Activated naive CD4-positive, alpha-beta T cell treated with anti-CD3 and anti-CD28 coated beads for 36 hours (primary cell): ENCODE measurements around the gene BRD9. TPM values are rescaled to one million over a fixed set of nuclear protein-coding genes. Genes with fewer than 3 reads are reported as not detected.
"Not testable (repeated sequence)": the region's sequence is repeated elsewhere in the genome, so short reads cannot be mapped to it uniquely, and the experiment has no call there.

Experiments
- CTCF ChIA-PET: fragments of 350-600 bp; sonication (Branson Sonifier 250); formaldehyde crosslinking; loops from one replicate; lab custom pipeline; 2021; ENCODE audit warnings: antibody characterized with exemption; lab: Charles Lee
- DNase-seq: peaks from one replicate; pipeline ENCODE4 v3.0.0-alpha.2; 2020
- H3K27ac Mint-ChIP-seq: one replicate; pipeline ENCODE4 v1.8.0; 2021; ENCODE audit warnings: mild to moderate bottlenecking, mixed read lengths
- H3K27me3 Mint-ChIP-seq: one replicate; pipeline ENCODE4 v1.8.0; 2021; ENCODE audit warnings: low read depth, mixed read lengths
- H3K36me3 Mint-ChIP-seq: one replicate; pipeline ENCODE4 v1.8.0; 2021; ENCODE audit warnings: low read depth, mixed read lengths
- H3K4me1 Mint-ChIP-seq: one replicate; pipeline ENCODE4 v1.8.0; 2021; ENCODE audit warnings: low read depth, mixed read lengths
- H3K4me3 Mint-ChIP-seq: one replicate; pipeline ENCODE4 v1.8.0; 2021; ENCODE audit warnings: mild to moderate bottlenecking, moderate library complexity, mixed read lengths
- H3K9me3 Mint-ChIP-seq: one replicate; pipeline ENCODE4 v1.8.0; 2021; ENCODE audit warnings: mixed read lengths
- intact Hi-C: fragments of 100-400 bp; cut with micrococcal nuclease; formaldehyde crosslinking; loops from one replicate; pipeline ENCODE4 v1.15.1; 2023
- total RNA-seq, 2 experiments: library from RNA; stranded (reverse); gene quantifications; one replicate each; pipeline ENCODE4 v1.2.3, GENCODE V29; 2021

Gene BRD9
- total RNA-seq, 2 experiments from 2014 or later: 42.4 to 45.4 TPM

GRCh38 chr5:849651-850301 lies 42.8 kb downstream of the BRD9 start:
- no peak overlapping the region for H3K4me3 Mint-ChIP-seq
- DNase-seq: no peak
- no peak overlapping the region for H3K27ac Mint-ChIP-seq
- no peaks in the 10 kb centered on the region for H3K27me3 Mint-ChIP-seq
- CTCF ChIA-PET: no interaction called here
- peaks cover 6% of the 10 kb centered on the region for H3K4me1 Mint-ChIP-seq
- H3K36me3 Mint-ChIP-seq: no peaks in the 10 kb centered on the region
- peaks cover 6% of the 10 kb centered on the region for H3K9me3 Mint-ChIP-seq
- intact Hi-C loops: no loop called here

GRCh38 chr5:848671-849111 lies 43.9 kb downstream of the BRD9 start:
- H3K9me3 Mint-ChIP-seq: peaks cover 6% of the 10 kb centered on the region
- CTCF ChIA-PET: no interaction called here
- H3K36me3 Mint-ChIP-seq: no peaks in the 10 kb centered on the region
- H3K27ac Mint-ChIP-seq: no peak overlapping the region
- H3K4me3 Mint-ChIP-seq: no peak overlapping the region
- peaks cover 6% of the 10 kb centered on the region for H3K4me1 Mint-ChIP-seq
- intact Hi-C loops: no loop called here
- no peak for DNase-seq
- H3K27me3 Mint-ChIP-seq: no peaks in the 10 kb centered on the region

- H3K9me3 Mint-ChIP-seq, H3K4me1 Mint-ChIP-seq, H3K36me3 Mint-ChIP-seq, DNase-seq, H3K27ac Mint-ChIP-seq, H3K27me3 Mint-ChIP-seq, H3K4me3 Mint-ChIP-seq, CTCF ChIA-PET: not testable (repeated sequence)
- intact Hi-C loops: loop anchor here (2.0 kb wide), 1 partner anchor 91 kb away; no protein-coding TSS in a partner anchor
Observed at GRCh38 chr5:847736-848135, 44.9 kb downstream of the BRD9 start.

- H3K27me3 Mint-ChIP-seq, H3K36me3 Mint-ChIP-seq, H3K4me3 Mint-ChIP-seq, DNase-seq, CTCF ChIA-PET, H3K9me3 Mint-ChIP-seq, H3K27ac Mint-ChIP-seq, H3K4me1 Mint-ChIP-seq: not testable (repeated sequence)
- intact Hi-C loops: loop anchor here (2.0 kb wide), 1 partner anchor 90 kb away; no protein-coding TSS in a partner anchor
Observed at GRCh38 chr5:847212-847611, 45.4 kb downstream of the BRD9 start.

- H3K27ac Mint-ChIP-seq: peak overlapping the region; percentile 20
- H3K9me3 Mint-ChIP-seq, CTCF ChIA-PET, H3K4me1 Mint-ChIP-seq, H3K27me3 Mint-ChIP-seq, H3K36me3 Mint-ChIP-seq, H3K4me3 Mint-ChIP-seq: not testable (repeated sequence)
- peak; percentile 78 for DNase-seq
- intact Hi-C loops: loop anchor here (2.0 kb wide), 1 partner anchor 90 kb away; no protein-coding TSS in a partner anchor
Observed at GRCh38 chr5:846602-847091, 46.0 kb downstream of the BRD9 start.

GRCh38 chr5:845676-846601 lies 46.7 kb downstream of the BRD9 start:
- H3K9me3 Mint-ChIP-seq, CTCF ChIA-PET, DNase-seq, H3K4me3 Mint-ChIP-seq, H3K4me1 Mint-ChIP-seq, H3K27me3 Mint-ChIP-seq, H3K36me3 Mint-ChIP-seq: not testable (repeated sequence)
- intact Hi-C loops: loop anchor here (2.0 kb wide), 1 partner anchor 89 kb away; no protein-coding TSS in a partner anchor
- peak overlapping the region; percentile 20 for H3K27ac Mint-ChIP-seq

- peak; percentile 2 for DNase-seq
- H3K4me1 Mint-ChIP-seq, H3K27ac Mint-ChIP-seq: not testable (repeated sequence)
Observed at GRCh38 chr5:845031-845675, 47.4 kb downstream of the BRD9 start.

GRCh38 chr5:844426-844825 lies 48.2 kb downstream of the BRD9 start:
- H3K4me1 Mint-ChIP-seq, H3K36me3 Mint-ChIP-seq, intact Hi-C loops, H3K9me3 Mint-ChIP-seq, H3K27me3 Mint-ChIP-seq, H3K27ac Mint-ChIP-seq, H3K4me3 Mint-ChIP-seq, CTCF ChIA-PET: not testable (repeated sequence)
- peak; percentile 1 for DNase-seq

More at GRCh38 chr5:845031-845675, 47.4 kb downstream of the BRD9 start:
- intact Hi-C loops, H3K9me3 Mint-ChIP-seq, H3K36me3 Mint-ChIP-seq, CTCF ChIA-PET, H3K27me3 Mint-ChIP-seq, H3K4me3 Mint-ChIP-seq: not testable (repeated sequence)

- CTCF ChIA-PET, H3K4me1 Mint-ChIP-seq, H3K4me3 Mint-ChIP-seq, H3K27me3 Mint-ChIP-seq, H3K36me3 Mint-ChIP-seq, H3K27ac Mint-ChIP-seq, intact Hi-C loops, H3K9me3 Mint-ChIP-seq: not testable (repeated sequence)
- peak; percentile 4 for DNase-seq
Observed at GRCh38 chr5:843926-844325, 48.7 kb downstream of the BRD9 start.

- H3K27me3 Mint-ChIP-seq, H3K36me3 Mint-ChIP-seq, H3K4me3 Mint-ChIP-seq, H3K9me3 Mint-ChIP-seq, H3K27ac Mint-ChIP-seq, H3K4me1 Mint-ChIP-seq, CTCF ChIA-PET, intact Hi-C loops: not testable (repeated sequence)
- peak; percentile 1 for DNase-seq
Observed at GRCh38 chr5:843371-843770, 49.2 kb downstream of the BRD9 start.

GRCh38 chr5:842402-843221 lies 50.0 kb downstream of the BRD9 start:
- H3K27ac Mint-ChIP-seq, H3K27me3 Mint-ChIP-seq, H3K9me3 Mint-ChIP-seq, H3K36me3 Mint-ChIP-seq, H3K4me3 Mint-ChIP-seq, intact Hi-C loops, H3K4me1 Mint-ChIP-seq, CTCF ChIA-PET: not testable (repeated sequence)
- peak; percentile 1 for DNase-seq
